ENCODE data around the gene CAPZB.

- TF ChIP-seq, protein P1, sequence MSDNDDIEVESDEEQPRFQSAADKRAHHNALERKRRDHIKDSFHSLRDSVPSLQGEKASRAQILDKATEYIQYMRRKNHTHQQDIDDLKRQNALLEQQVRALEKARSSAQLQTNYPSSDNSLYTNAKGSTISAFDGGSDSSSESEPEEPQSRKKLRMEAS (IDR thresholded peaks at IDR 0.05; ENCODE audit: insufficient read depth, insufficient read length), result no peak
- TF ChIP-seq, protein P2, sequence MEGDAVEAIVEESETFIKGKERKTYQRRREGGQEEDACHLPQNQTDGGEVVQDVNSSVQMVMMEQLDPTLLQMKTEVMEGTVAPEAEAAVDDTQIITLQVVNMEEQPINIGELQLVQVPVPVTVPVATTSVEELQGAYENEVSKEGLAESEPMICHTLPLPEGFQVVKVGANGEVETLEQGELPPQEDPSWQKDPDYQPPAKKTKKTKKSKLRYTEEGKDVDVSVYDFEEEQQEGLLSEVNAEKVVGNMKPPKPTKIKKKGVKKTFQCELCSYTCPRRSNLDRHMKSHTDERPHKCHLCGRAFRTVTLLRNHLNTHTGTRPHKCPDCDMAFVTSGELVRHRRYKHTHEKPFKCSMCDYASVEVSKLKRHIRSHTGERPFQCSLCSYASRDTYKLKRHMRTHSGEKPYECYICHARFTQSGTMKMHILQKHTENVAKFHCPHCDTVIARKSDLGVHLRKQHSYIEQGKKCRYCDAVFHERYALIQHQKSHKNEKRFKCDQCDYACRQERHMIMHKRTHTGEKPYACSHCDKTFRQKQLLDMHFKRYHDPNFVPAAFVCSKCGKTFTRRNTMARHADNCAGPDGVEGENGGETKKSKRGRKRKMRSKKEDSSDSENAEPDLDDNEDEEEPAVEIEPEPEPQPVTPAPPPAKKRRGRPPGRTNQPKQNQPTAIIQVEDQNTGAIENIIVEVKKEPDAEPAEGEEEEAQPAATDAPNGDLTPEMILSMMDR (IDR thresholded peaks at IDR 0.05; ENCODE audit: extremely low read depth in 1 of 2, insufficient read depth in 1 of 2, low read depth in 1 of 2, low read length in 2 of 2), result no peak
- TF ChIP-seq EZH2 (IDR thresholded peaks at IDR 0.05; ENCODE audit: borderline replicate concordance, low read depth, low read length, severe bottlenecking) (no peak), GATA2 (IDR thresholded peaks at IDR 0.05; ENCODE audit: insufficient read depth, insufficient read length, low read depth, low read length) (no peak), JUN (IDR thresholded peaks at IDR 0.05; ENCODE audit: borderline replicate concordance, insufficient read depth, insufficient read length, low read depth) (no peak), POLR2A (IDR thresholded peaks at IDR 0.05; ENCODE audit: low read depth, low read length) (no peak)
Measured at GRCh38 chr1:19356266-19356665, 129.1 kb downstream of the CAPZB start.
